GM19328 (cell line): Measurements from ENCODE around the gene BLVRB.
"Not testable (repeated sequence)": the region's sequence is repeated elsewhere in the genome, so short reads cannot be mapped to it uniquely, and the experiment has no call there.

Source experiments
- ATAC-seq: cut with Tn5 transposase; IDR thresholded peaks from one replicate; pipeline ENCODE4 v1.9.1; 2021; ENCODE audit warnings: mild to moderate bottlenecking, moderate library complexity; ENCODE audit not compliant: unreplicated experiment

The BLVRB gene

DNA sequence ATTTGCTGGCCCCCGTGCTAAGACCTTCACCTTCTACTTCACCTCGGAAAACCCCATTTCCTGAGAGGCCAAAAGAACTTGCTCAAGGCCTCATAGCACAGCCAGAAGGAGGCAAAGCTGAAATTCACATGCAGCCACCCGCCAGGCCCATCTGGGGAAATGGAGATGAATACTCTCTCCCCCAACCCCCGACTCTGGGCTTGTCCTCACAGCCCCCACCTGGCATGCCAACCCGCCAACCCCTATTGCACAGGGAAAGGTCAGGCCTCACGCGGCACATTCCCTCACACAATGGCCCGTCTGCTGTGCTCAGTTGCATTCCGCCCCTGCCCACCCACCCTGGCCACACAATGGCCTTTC lies 55.5 kb downstream of the BLVRB start:
- no peak for ATAC-seq

DNA sequence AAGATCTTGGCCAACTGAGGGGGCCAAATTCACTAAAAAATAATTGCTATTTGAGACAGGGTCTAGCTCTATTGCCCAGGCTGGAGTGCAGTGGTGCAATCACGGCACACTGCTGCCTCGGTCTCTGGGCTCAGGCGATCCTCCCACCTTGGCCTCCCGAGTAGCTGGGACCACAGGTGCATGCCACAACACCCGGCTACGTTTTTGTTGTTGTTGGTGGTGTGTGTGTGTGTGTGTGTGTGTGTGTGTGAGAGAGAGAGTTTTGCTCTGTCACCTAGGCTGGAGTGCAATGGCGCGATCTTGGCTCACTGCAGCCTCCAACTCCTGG lies 57.0 kb downstream of the BLVRB start:
- not testable (repeated sequence) for ATAC-seq

DNA sequence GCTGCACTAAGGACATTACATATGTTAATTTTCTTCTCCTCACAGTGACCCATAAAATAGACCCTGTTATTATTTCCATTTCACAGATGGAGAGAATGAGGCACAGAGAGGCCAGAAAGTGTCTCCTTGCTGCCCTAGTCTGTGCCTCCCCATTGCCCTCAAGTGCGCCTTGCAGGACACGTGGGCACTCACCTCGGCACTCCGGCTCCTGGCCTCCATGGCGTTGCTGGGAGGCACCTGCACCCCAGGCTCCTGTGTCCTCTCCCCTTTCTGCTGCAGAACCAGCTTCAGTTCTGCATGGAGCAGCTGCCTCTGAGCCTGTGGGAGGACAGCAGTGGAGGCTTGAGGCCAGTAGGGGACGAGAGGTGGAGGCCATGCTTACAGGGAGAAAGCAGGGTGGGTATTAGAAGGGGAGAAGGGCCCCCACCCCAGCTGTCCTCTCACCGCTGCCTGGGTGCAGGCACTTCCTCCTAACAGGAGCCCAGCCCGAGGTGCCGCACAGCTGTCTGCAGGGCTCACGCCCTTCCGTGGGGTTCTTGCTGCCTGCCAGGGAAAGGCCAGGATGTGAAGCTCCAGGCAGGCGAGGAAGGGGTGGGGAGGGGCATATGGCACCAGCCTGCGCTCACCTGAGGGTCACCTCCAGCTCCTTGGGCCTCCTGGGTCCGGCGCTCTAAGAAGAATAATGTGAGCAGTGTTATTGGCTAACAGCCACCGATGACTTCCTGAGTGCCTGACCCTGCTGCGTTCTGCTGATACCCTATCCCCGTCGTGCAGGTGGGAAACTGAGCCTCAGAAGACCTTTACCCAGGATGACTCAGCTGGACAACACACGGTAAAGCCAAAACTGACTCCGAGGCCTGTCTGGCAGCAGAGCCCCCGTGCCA lies 57.6 kb downstream of the BLVRB start:
- no peak for ATAC-seq

DNA sequence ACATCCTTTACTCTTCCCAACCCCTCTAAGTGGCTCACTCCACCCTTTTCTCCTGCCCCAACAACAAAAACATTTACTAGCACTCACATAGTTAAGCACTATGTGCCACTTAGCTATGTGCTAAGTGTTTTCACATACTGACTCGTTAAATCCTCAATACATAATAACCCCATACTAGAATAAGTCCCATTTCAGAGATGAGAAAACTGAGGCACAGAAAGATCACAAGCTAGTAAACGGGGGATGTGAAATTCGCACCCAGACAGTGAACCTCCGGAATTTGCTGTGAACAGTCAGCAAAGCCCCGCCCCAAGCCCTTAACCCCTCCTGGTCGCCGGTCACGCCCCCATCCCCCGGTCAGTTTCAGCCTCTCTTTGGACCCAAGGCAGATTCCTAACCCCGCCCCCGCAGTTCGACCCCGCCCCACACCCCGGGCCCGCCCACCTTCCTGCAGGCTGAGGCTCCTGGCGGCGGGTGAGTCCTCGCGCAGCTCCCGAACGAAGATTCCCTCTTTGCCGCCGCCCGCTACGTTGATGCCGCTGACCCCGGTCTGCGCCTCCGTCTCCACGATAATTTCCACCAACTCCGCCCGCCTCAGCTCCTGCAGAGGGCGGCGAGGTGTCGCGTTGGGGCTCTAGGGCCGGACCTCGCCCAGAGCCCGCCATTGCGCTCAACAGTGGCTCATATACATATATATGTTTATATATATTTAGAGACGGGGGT lies 62.1 kb downstream of the BLVRB start:
- ATAC-seq = peak; percentile 65

DNA sequence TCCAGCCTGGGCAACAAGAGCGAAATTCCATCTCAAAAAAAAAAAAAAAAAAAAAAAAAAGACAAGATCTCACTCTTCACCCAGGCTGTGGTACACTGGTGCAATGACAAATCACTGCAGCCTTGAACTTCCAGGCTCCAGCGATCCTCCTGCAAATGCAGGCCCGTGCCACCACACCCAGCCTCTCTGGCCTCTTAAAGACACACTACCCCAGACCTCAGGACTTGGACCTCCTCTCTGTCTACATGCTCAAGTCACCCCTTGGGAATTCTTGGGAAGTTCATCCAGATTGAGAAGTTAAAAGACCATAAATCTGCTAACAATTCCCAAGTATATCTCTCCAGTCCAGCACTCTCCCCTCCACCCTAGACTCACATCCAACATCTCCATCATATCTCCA lies 65.0 kb downstream of the BLVRB start:
- no peak for ATAC-seq

DNA sequence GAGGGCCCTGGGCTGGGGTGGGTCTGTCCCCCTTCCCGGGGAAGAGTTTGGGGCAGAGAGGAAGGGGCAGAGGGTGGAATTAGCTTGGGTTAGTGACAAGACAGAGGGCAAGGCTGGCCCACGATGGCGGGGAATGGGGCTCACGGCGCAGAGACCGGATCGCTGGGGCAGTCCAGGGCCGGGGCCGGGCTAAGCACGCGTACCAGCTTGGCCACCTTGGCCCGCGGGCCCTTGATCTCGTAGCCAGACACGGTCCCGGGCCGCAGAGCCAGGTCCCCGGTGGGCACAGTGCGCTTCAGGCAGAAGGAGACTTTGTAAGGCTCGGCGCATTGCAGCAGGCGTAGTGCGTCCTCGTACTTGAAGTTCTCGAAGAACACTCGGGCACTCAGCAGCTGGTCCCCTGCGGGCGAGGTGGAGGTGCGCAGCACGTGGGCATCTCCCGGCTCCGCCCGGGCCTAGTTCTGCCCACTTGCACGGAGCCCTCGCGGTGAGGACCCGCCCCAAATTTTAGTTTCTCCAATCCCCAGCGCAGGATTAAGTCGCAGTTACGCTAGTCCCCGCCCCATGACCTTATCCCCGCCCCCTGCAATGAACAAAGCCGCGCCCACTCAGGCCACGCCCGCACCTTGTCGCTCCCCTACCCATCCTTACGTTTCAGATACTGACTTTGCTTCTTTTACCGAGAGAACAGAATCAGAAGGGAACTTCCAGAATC lies 67.0 kb downstream of the BLVRB start:
- no peak for ATAC-seq
